GM19351 (cell line): Measurements from ENCODE around the gene MTERF2.

Experiments
- ATAC-seq: cut with Tn5 transposase; IDR thresholded peaks from one replicate; pipeline ENCODE4 v1.9.1; 2021; ENCODE audit warnings: mild to moderate bottlenecking, moderate library complexity; ENCODE audit not compliant: unreplicated experiment

Gene MTERF2

GRCh38 chr12:106954462-106955376 is 32.2 kb downstream of the MTERF2 start:
- no peak for ATAC-seq

GRCh38 chr12:106953352-106954250 is 33.3 kb downstream of the MTERF2 start:
- ATAC-seq = no peak

- no peak for ATAC-seq
These were observed 36.4 kb downstream of the MTERF2 start for GRCh38 chr12:106950591-106950990.

- ATAC-seq = no peak
These were observed 39.5 kb downstream of the MTERF2 start for GRCh38 chr12:106947461-106947860.

- ATAC-seq = no peak
These were observed 41.6 kb downstream of the MTERF2 start for GRCh38 chr12:106945261-106945851.

- no peak for ATAC-seq
These were observed 44.2 kb downstream of the MTERF2 start for GRCh38 chr12:106942775-106943174.

GRCh38 chr12:106941481-106942156 is 45.3 kb downstream of the MTERF2 start:
- ATAC-seq = no peak

GRCh38 chr12:106934277-106934676 is 52.7 kb downstream of the MTERF2 start:
- ATAC-seq = no peak
